Neuronal stem cell (in vitro differentiated cells): ENCODE data around the gene CDC42BPA.

Source experiments
- DNase-seq: peaks from one replicate; pipeline ENCODE4 v3.0.0-alpha.2; 2013; ENCODE audit warnings: low spot score
- H2AFZ ChIP-seq: one replicate; pipeline ENCODE4 v1.6.1; 2013; ENCODE audit warnings: mild to moderate bottlenecking, low read length, inconsistent platforms
- H2AK5ac ChIP-seq: 2 replicates; pipeline ENCODE4 v1.6.1; 2013; ENCODE audit warnings: low read depth, mild to moderate bottlenecking, inconsistent platforms, low read length, moderate library complexity, mixed read lengths
- H2BK120ac ChIP-seq: 2 replicates; pipeline ENCODE4 v1.6.1; 2013; ENCODE audit warnings: low read depth, mild to moderate bottlenecking, inconsistent platforms, low read length, moderate library complexity, mixed read lengths
- H2BK12ac ChIP-seq: one replicate; pipeline ENCODE4 v1.6.1; 2013; ENCODE audit warnings: low read length, inconsistent platforms
- H2BK15ac ChIP-seq: 2 replicates; pipeline ENCODE4 v1.6.1; 2013; ENCODE audit warnings: mild to moderate bottlenecking, low read length, inconsistent platforms, mixed read lengths
- H2BK5ac ChIP-seq: one replicate; pipeline ENCODE4 v1.6.1; 2013; ENCODE audit warnings: inconsistent platforms, mild to moderate bottlenecking, low read length, moderate library complexity
- H3K14ac ChIP-seq: one replicate; pipeline ENCODE4 v1.6.1; 2013; ENCODE audit warnings: low read length, inconsistent platforms
- H3K18ac ChIP-seq: 2 replicates; pipeline ENCODE4 v1.6.1; 2013; ENCODE audit warnings: low read length, inconsistent platforms
- H3K23ac ChIP-seq: 2 replicates; pipeline ENCODE4 v1.6.1; 2013; ENCODE audit warnings: low read depth, mild to moderate bottlenecking, mixed read lengths, low read length, inconsistent platforms; ENCODE audit not compliant: poor library complexity
- H3K27ac ChIP-seq: replicated peaks from 3 replicates; pipeline ENCODE4 v1.5.1; 2013; ENCODE audit warnings: low read length, inconsistent platforms
- H3K27me3 ChIP-seq, 3 experiments: 2 replicates each; pipeline ENCODE4 v1.6.1; 2013; ENCODE audit warnings: low read length in 3 of 3, mild to moderate bottlenecking in 2 of 3, inconsistent platforms in 1 of 3, low read depth in 1 of 3, mixed read lengths in 1 of 3, moderate library complexity in 1 of 3; ENCODE audit not compliant: control insufficient read depth in 3 of 3, insufficient read depth in 3 of 3
- H3K36me3 ChIP-seq, 2 donors: replicated peaks in 1 of 2; 2 replicates each; pipeline ENCODE4 v1.6.1; 2013; ENCODE audit warnings: low read length in 2 of 2; ENCODE audit not compliant: control insufficient read depth in 2 of 2, insufficient read depth in 2 of 2
- H3K4ac ChIP-seq: 2 replicates; pipeline ENCODE4 v1.6.1; 2013; ENCODE audit warnings: inconsistent platforms, mild to moderate bottlenecking, low read length, moderate library complexity
- H3K4me1 ChIP-seq, 2 donors: 1 replicate in 1 of 2; 2 replicates in 1 of 2; pipeline ENCODE4 v1.6.1; 2013; ENCODE audit warnings: low read length in 2 of 2, low read depth in 1 of 2; ENCODE audit not compliant: control insufficient read depth in 2 of 2, insufficient read depth in 1 of 2
- H3K4me2 ChIP-seq: one replicate; pipeline ENCODE4 v1.6.1; 2013; ENCODE audit warnings: mild to moderate bottlenecking, low read length, inconsistent platforms; ENCODE audit not compliant: insufficient read depth, poor library complexity, severe bottlenecking
- H3K4me3 ChIP-seq, 2 donors: 2 replicates each; pipeline ENCODE4 v1.5.1; 2013; ENCODE audit warnings: low read length in 2 of 2, mild to moderate bottlenecking in 2 of 2, inconsistent platforms in 1 of 2, moderate library complexity in 1 of 2
- H3K79me1 ChIP-seq: one replicate; pipeline ENCODE4 v1.6.1; 2013; ENCODE audit warnings: low read depth, mild to moderate bottlenecking, inconsistent platforms, low read length, moderate library complexity
- H3K9ac ChIP-seq: one replicate; pipeline ENCODE4 v1.6.1; 2013; ENCODE audit warnings: mild to moderate bottlenecking, low read depth, low read length, inconsistent platforms; ENCODE audit not compliant: poor library complexity
- H3K9me3 ChIP-seq, 2 donors: replicated peaks in 1 of 2; 2 replicates each; pipeline versions ENCODE3 to v1.6.1; 2013; ENCODE audit warnings: low read length in 2 of 2, mild to moderate bottlenecking in 2 of 2, inconsistent platforms in 1 of 2, low read depth in 1 of 2, mixed read lengths in 1 of 2, moderate library complexity in 1 of 2; ENCODE audit not compliant: control insufficient read depth in 2 of 2, insufficient read depth in 1 of 2
- H4K8ac ChIP-seq: one replicate; pipeline ENCODE4 v1.6.1; 2013; ENCODE audit warnings: low read depth, mild to moderate bottlenecking, inconsistent platforms, low read length, moderate library complexity
- H4K91ac ChIP-seq: one replicate; pipeline ENCODE4 v1.6.1; 2013; ENCODE audit warnings: low read length, low read depth, mild to moderate bottlenecking, inconsistent platforms; ENCODE audit not compliant: poor library complexity
- WGBS, 2 donors: extraction: QIAGEN DNeasy Blood & Tissue Kit; methylation state at CpG; one replicate each; pipeline ENCODE4 v1.1.7; 2013; ENCODE audit warnings: missing lambda C conversion rate in 2 of 2, mixed read lengths in 1 of 2; ENCODE audit not compliant: insufficient read length in 2 of 2, insufficient replicate concordance in 1 of 2; ENCODE audit errors: extremely low coverage in 2 of 2; 5-methylcytosine and 5-hydroxymethylcytosine counted together

CDC42BPA gene

GRCh38 chr1:227260433-227260832, 57.9 kb downstream of the CDC42BPA start:
- no CpG with 5 or more reads among the region's 2 CpGs for WGBS, 2 donors

GRCh38 chr1:227257964-227258363, 60.3 kb downstream of the CDC42BPA start:
- no peak overlapping the region for H3K18ac ChIP-seq
- no peak overlapping the region for H3K14ac ChIP-seq
- no peak overlapping the region for H2BK5ac ChIP-seq
- H2AFZ ChIP-seq: no peak overlapping the region
- no peak overlapping the region for H3K23ac ChIP-seq
- H3K9me3 ChIP-seq: no peaks in the 10 kb centered on the region
- no peak overlapping the region for H2BK12ac ChIP-seq
- no peak overlapping the region for H2AK5ac ChIP-seq
- no peak overlapping the region for H2BK120ac ChIP-seq
- H3K27ac ChIP-seq: no peak overlapping the region
- no peak overlapping the region for H3K4ac ChIP-seq
- peaks cover 0 to 3% of the 10 kb centered on the region in 2 donors for H3K36me3 ChIP-seq
- no peaks in the 10 kb centered on the region for H3K27me3 ChIP-seq
- no peaks in the 10 kb centered on the region for H3K4me1 ChIP-seq
- no peak overlapping the region for H3K9ac ChIP-seq
- WGBS, 2 donors: no CpG with 5 or more reads among the region's 7 CpGs
- H3K79me1 ChIP-seq: peaks cover 3% of the 10 kb centered on the region
- no peak overlapping the region for H4K8ac ChIP-seq
- H3K4me3 ChIP-seq: no peak overlapping the region
- H4K91ac ChIP-seq: no peak overlapping the region
- no peak overlapping the region for H2BK15ac ChIP-seq
- H3K4me2 ChIP-seq: no peak overlapping the region
- DNase-seq: no peak

More at GRCh38 chr1:227260433-227260832, 57.9 kb downstream of the CDC42BPA start:
- Histone ChIP-seq H3K27me3 (no peaks in the 10 kb centered on the region), H3K4me3 (no peak overlapping the region), H2BK120ac (no peak overlapping the region), H2BK15ac (no peak overlapping the region), H3K27ac (no peak overlapping the region), H2BK5ac (no peak overlapping the region), H3K4ac (no peak overlapping the region), H3K36me3 (no peaks in the 10 kb centered on the region), H4K8ac (no peak overlapping the region), H3K4me2 (no peak overlapping the region), H4K91ac (no peak overlapping the region), H3K9ac (no peak overlapping the region), H3K14ac (no peak overlapping the region), H3K23ac (no peak overlapping the region), H2AK5ac (no peak overlapping the region), H3K4me1 (no peaks in the 10 kb centered on the region), H2AFZ (no peak overlapping the region), H3K18ac (no peak overlapping the region), H3K9me3 (peaks cover 0 to 3% of the 10 kb centered on the region in 2 donors), H3K79me1 (peaks cover 2% of the 10 kb centered on the region), H2BK12ac (no peak overlapping the region)
- no peak for DNase-seq

GRCh38 chr1:227255086-227255732, 63.1 kb downstream of the CDC42BPA start:
- Histone ChIP-seq H2AFZ (no peak overlapping the region), H3K36me3 (peaks cover 0 to 5% of the 10 kb centered on the region in 2 donors), H3K4me3 (no peak overlapping the region), H3K9me3 (no peaks in the 10 kb centered on the region), H3K4me1 (no peaks in the 10 kb centered on the region), H2BK5ac (no peak overlapping the region), H3K18ac (no peak overlapping the region), H3K27me3 (no peaks in the 10 kb centered on the region), H4K8ac (no peak overlapping the region), H3K4me2 (no peak overlapping the region), H3K9ac (no peak overlapping the region), H2BK12ac (no peak overlapping the region), H2BK15ac (no peak overlapping the region), H3K79me1 (peaks cover 1% of the 10 kb centered on the region), H3K27ac (no peak overlapping the region), H3K4ac (no peak overlapping the region), H2AK5ac (no peak overlapping the region), H3K23ac (no peak overlapping the region), H3K14ac (no peak overlapping the region), H4K91ac (no peak overlapping the region), H2BK120ac (no peak overlapping the region)
- WGBS, 2 donors: no CpG with 5 or more reads among the region's 5 CpGs
- no peak for DNase-seq

- H3K14ac ChIP-seq: no peak overlapping the region
- peaks cover 2% of the 10 kb centered on the region for H3K79me1 ChIP-seq
- no peak overlapping the region for H4K91ac ChIP-seq
- no peak overlapping the region for H2AK5ac ChIP-seq
- no peak overlapping the region for H3K4me2 ChIP-seq
- DNase-seq: no peak
- H2AFZ ChIP-seq: no peak overlapping the region
- no CpG with 5 or more reads among the region's 13 CpGs for WGBS, 2 donors
- H3K4me3 ChIP-seq: no peak overlapping the region
- H3K27me3 ChIP-seq: no peaks in the 10 kb centered on the region
- no peak overlapping the region for H2BK5ac ChIP-seq
- no peak overlapping the region for H2BK15ac ChIP-seq
- no peak overlapping the region for H3K4ac ChIP-seq
- H3K23ac ChIP-seq: no peak overlapping the region
- H3K18ac ChIP-seq: no peak overlapping the region
- no peaks in the 10 kb centered on the region for H3K4me1 ChIP-seq
- H3K9me3 ChIP-seq: no peaks in the 10 kb centered on the region
- H3K36me3 ChIP-seq: peaks cover 0 to 5% of the 10 kb centered on the region in 2 donors
- H3K9ac ChIP-seq: no peak overlapping the region
- H4K8ac ChIP-seq: no peak overlapping the region
- H2BK12ac ChIP-seq: no peak overlapping the region
- no peak overlapping the region for H3K27ac ChIP-seq
- H2BK120ac ChIP-seq: no peak overlapping the region
These were observed 65.2 kb downstream of the CDC42BPA start for GRCh38 chr1:227253065-227253464.
